ELF-1 (cell line): ENCODE measurements around the gene PLPPR4.

Experiments used
- DNase-seq: peaks from one replicate; pipeline ENCODE4 v3.0.0-alpha.2; 2016; ENCODE audit warnings: low read depth, low spot score

PLPPR4 gene

DNA sequence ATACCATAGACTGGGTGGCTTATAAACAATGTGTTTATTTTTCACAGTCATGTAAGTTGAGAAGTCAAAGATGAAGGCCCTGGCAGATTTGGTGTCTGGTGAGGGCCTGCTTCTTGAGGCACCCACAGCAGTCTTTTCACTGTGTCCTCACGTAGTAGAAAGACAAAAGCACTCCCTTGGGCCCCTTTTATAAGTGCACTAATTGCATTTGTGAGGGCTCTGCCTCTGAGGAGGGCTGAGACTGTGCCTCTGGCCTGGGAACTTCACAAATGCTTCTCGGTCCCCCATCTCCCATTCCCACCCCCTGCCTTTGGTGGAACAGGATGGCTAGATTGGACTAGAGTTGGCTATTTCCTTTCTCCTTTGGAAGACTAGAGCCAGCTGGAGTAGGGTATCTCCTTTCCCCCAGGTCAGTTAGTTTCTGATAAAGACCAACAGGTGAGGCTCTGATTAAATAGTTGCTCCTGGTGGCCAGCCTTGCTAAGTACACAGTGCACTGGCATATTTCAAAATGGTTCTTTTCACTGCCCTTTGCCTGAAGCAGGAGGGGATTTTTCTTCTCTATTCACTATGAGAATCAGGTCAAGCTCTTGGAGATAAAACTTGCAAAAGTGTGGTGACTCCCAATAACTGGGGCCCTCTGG, 82.9 kb downstream of the PLPPR4 start:
- DNase-seq: no peak

DNA sequence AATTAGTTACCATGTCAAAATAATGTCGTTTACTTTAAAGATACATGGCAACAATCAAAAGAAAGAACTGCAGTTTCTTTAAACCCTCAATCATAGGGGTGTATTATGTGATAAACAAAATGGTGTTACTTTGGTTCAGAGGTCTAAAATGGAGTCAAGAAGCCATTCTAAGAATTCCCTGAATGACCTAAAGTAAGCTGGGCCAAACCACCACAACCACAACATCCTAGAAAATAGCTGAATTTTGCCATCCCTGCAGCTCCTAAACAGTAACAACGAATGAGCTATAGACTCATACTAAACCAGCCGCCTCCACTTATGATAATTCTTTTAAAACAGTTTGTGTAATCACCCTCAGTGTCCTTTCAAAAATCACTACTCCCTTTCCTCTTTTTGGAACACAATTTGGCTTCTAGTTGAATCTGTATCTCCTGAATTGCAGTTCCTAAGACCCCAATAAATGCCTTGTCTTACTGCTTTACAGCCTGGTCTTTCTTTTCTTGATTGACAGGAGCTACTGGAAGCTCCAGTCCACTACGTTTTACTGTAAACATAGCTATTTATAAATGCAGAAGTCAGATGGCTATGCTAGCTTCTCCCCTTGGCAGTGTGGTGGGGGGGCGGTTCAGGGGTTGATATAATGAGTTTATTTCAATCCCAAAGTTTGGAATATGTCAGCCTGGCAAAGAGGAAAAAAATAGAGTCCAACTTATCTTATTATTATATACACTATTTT, 84.3 kb downstream of the PLPPR4 start:
- no peak for DNase-seq

DNA sequence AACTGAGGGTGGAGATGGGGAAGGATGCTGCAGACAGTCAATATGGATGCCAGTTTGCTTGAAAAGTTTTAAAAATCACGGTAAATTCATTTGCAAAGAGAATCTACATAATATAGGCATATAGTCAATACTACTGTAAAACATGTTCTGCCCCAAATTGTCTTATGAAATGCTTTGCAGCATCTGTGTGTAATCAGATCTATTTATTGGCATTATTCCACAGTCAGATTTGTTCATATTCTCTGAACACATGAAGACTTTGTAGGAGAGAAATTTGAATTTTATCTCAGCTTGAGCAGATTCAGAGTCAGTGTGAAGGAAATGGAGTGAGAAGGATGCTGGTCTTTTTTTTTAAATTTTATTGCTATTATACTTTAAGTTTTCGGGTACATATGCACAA, 88.5 kb downstream of the PLPPR4 start:
- no peak for DNase-seq

DNA sequence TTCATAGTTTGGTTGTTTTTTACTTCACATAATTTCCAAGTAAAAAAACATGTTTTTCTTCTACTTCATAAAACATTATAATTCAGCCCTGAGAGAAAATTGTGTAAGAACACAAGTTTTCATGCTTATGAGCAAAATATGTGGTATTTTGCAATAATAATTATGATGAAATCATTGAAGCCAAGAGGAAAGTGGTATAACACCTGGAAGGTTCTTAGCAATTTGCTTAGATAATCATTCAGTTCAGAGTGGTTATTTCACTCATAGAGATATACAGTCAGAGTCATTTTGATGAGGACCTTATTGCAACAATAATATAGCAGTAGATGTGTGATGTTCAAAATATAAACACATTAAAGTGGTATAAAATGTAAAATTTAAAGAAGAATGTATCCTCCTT, 94.5 kb downstream of the PLPPR4 start:
- DNase-seq: no peak
